Measurements from ENCODE around the gene ASB15.

Gene ASB15

DNA sequence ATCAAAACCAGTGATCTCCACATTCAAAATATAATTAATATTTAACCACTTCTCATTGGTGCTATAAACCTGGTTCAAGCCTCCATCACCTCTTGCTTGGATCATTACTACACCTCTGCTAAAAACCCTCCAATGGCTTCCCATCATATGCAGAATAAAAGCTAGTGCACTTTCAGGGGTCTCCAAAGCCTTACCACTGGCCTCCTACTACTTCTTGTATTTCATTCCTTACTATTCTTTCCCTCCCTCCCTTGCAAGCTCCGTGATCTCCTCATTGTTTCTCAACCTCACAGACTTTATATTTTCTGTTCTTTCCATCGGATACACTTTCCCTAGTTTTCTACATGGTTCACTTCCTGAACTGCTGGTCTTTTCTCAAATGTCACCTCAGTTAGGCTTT lies 85.5 kb downstream of the ASB15 start:
- H3K23ac ChIP-seq (ENCODE audit: low read length), result no peak overlapping the region

DNA sequence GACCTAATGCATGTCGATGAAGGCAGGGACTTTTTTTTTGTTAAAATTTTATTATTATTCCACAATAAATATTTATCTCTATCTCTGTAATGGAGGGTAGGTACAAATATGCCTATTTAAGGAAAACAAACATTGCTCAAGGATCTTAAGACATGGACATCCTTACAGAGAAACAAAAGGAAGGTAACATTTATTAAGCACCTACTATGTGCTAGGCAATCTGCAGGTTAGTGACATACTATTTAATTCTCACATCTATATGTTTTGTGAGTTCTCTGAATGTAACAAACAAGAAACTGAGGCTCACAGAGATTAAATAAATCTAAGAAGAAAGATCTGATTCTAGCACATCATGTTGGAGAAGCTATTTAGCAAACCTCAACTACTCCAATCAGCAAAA lies 86.1 kb downstream of the ASB15 start:
- no CpG with 5 or more reads among the region's 1 CpG for WGBS (ENCODE audit: extremely low coverage, insufficient coverage, insufficient read length)
- DNase-seq, result no peak
- Histone ChIP-seq H2AK5ac (ENCODE audit: low read length) (no peak overlapping the region), H4K91ac (ENCODE audit: low read depth, low read length) (no peak overlapping the region), H2BK120ac (ENCODE audit: insufficient read depth, low read length, poor library complexity) (no peak overlapping the region), H3K27me3 (ENCODE audit: insufficient read depth, low read length) (no peaks in the 10 kb centered on the region), H3K23ac (ENCODE audit: low read length) (no peak overlapping the region), H2BK12ac (ENCODE audit: low read length) (no peak overlapping the region), H2BK5ac (ENCODE audit: low read depth, low read length, poor library complexity) (no peak overlapping the region), H3K36me3 (ENCODE audit: control insufficient read depth in 1 of 2, insufficient read depth in 2 of 2, low read length in 2 of 2) (peaks cover 5 to 9% of the 10 kb centered on the region in 2 experiments), H4K8ac (ENCODE audit: low read depth, low read length) (no peak overlapping the region), H3K9ac (ENCODE audit: low read length) (no peak overlapping the region), H3K4me1 (ENCODE audit: control insufficient read depth in 1 of 2, insufficient read depth in 2 of 2, low read length in 2 of 2) (no peaks in the 10 kb centered on the region), H3K4ac (ENCODE audit: low read depth, low read length) (no peak overlapping the region), H3K18ac (ENCODE audit: low read length) (no peak overlapping the region), H3K14ac (ENCODE audit: low read length) (no peak overlapping the region), H3K27ac (ENCODE audit: low read depth, low read length) (no peak overlapping the region), H2AFZ (ENCODE audit: insufficient read depth, low read length, poor library complexity) (no peak overlapping the region), H3K79me2 (ENCODE audit: control insufficient read depth, insufficient read depth, low read length, poor library complexity) (no peaks in the 10 kb centered on the region), H3K4me2 (ENCODE audit: low read length) (no peak overlapping the region), H3K79me1 (ENCODE audit: low read length) (no peaks in the 10 kb centered on the region), H3K4me3 (ENCODE audit: low read depth, low read length) (no peak overlapping the region), H4K12ac (ENCODE audit: low read depth, low read length) (no peak overlapping the region), H3K9me3 (ENCODE audit: insufficient read depth, low read depth, low read length) (no peaks in the 10 kb centered on the region)

More for the DNA sequence above, 85.5 kb downstream of the ASB15 start:
- Histone ChIP-seq H4K12ac (ENCODE audit: low read depth, low read length) (no peak overlapping the region), H3K27ac (ENCODE audit: low read depth, low read length) (no peak overlapping the region), H4K8ac (ENCODE audit: low read depth, low read length) (no peak overlapping the region), H4K91ac (ENCODE audit: low read depth, low read length) (no peak overlapping the region), H3K79me1 (ENCODE audit: low read length) (no peaks in the 10 kb centered on the region), H2BK5ac (ENCODE audit: low read depth, low read length, poor library complexity) (no peak overlapping the region), H2BK12ac (ENCODE audit: low read length) (no peak overlapping the region), H3K4ac (ENCODE audit: low read depth, low read length) (no peak overlapping the region), H2AFZ (ENCODE audit: insufficient read depth, low read length, poor library complexity) (no peak overlapping the region), H3K4me3 (ENCODE audit: low read depth, low read length) (no peak overlapping the region), H3K4me2 (ENCODE audit: low read length) (no peak overlapping the region), H2BK120ac (ENCODE audit: insufficient read depth, low read length, poor library complexity) (no peak overlapping the region), H3K18ac (ENCODE audit: low read length) (no peak overlapping the region), H3K9me3 (ENCODE audit: insufficient read depth, low read depth, low read length) (no peaks in the 10 kb centered on the region), H3K14ac (ENCODE audit: low read length) (no peak overlapping the region), H3K9ac (ENCODE audit: low read length) (no peak overlapping the region), H2AK5ac (ENCODE audit: low read length) (no peak overlapping the region), H3K4me1 (ENCODE audit: control insufficient read depth in 1 of 2, insufficient read depth in 2 of 2, low read length in 2 of 2) (no peaks in the 10 kb centered on the region), H3K36me3 (ENCODE audit: control insufficient read depth in 1 of 2, insufficient read depth in 2 of 2, low read length in 2 of 2) (peaks cover 0 to 3% of the 10 kb centered on the region in 2 experiments), H3K27me3 (ENCODE audit: insufficient read depth, low read length) (no peaks in the 10 kb centered on the region), H3K79me2 (ENCODE audit: control insufficient read depth, insufficient read depth, low read length, poor library complexity) (no peaks in the 10 kb centered on the region)
- no peak for DNase-seq
- whole genome bisulfite sequencing (ENCODE audit: extremely low coverage, insufficient coverage, insufficient read length), result no CpG with 5 or more reads among the region's 2 CpGs

Measured in trophoblast cell (in vitro differentiated cells and primary cell).